ENCODE results near the gene MUCL3. TPM values are rescaled to one million over a fixed set of nuclear protein-coding genes. Genes with fewer than 3 reads are reported as not detected.
"Not testable (repeated sequence)": the region's sequence is repeated elsewhere in the genome, so short reads cannot be mapped to it uniquely, and the experiment has no call there.

Gene MUCL3
- total and polyA plus RNA-seq, 2 donors, result 0.02 to 0.05 TPM

GRCh38 chr6:30917487-30917886 is 23.3 kb upstream of the MUCL3 start:
- Histone ChIP-seq H3K9me3 (ENCODE audit: control insufficient read depth in 2 of 2, insufficient read depth in 1 of 2, low read length in 1 of 2) (no peaks in the 10 kb centered on the region), H3K4me1 (ENCODE audit: control insufficient read depth in 2 of 2, insufficient read depth in 2 of 2, low read length in 2 of 2) (peaks cover 7 to 26% of the 10 kb centered on the region in 2 donors), H3K36me3 (ENCODE audit: control insufficient read depth in 2 of 2, insufficient read depth in 2 of 2, low read length in 1 of 2) (peaks cover 36 to 64% of the 10 kb centered on the region in 2 donors), H3K27ac (ENCODE audit: low read depth in 1 of 2, low read length in 1 of 2) (no peak overlapping the region), H3K4me3 (ENCODE audit: low read length in 2 of 2) (no peak overlapping the region), H3K27me3 (ENCODE audit: control insufficient read depth in 2 of 2, insufficient read depth in 1 of 2, low read length in 1 of 2) (no peaks in the 10 kb centered on the region)
- 98% methylated on average over 8 of the region's 8 CpGs for WGBS
- DNase-seq (ENCODE audit: low read depth in 6 of 9, low spot score in 9 of 9), result no peak

GRCh38 chr6:30918670-30919069 is 22.1 kb upstream of the MUCL3 start:
- peaks cover 5 to 19% of the 10 kb centered on the region in 2 donors for H3K4me1 ChIP-seq (ENCODE audit: control insufficient read depth in 2 of 2, insufficient read depth in 2 of 2, low read length in 2 of 2)
- 89% methylated on average over 8 of the region's 8 CpGs for WGBS
- DNase-seq (ENCODE audit: low read depth in 6 of 9, low spot score in 9 of 9), result no peak
- no peaks in the 10 kb centered on the region for H3K27me3 ChIP-seq (ENCODE audit: control insufficient read depth in 2 of 2, insufficient read depth in 1 of 2, low read length in 1 of 2)
- H3K4me3 ChIP-seq (ENCODE audit: low read length in 2 of 2), result no peak overlapping the region
- no peak overlapping the region for H3K27ac ChIP-seq (ENCODE audit: low read depth in 1 of 2, low read length in 1 of 2)
- peaks cover 48 to 75% of the 10 kb centered on the region in 2 donors for H3K36me3 ChIP-seq (ENCODE audit: control insufficient read depth in 2 of 2, insufficient read depth in 2 of 2, low read length in 1 of 2)
- H3K9me3 ChIP-seq (ENCODE audit: control insufficient read depth in 2 of 2, insufficient read depth in 1 of 2, low read length in 1 of 2), result no peaks in the 10 kb centered on the region

GRCh38 chr6:30922447-30922852 is 18.3 kb upstream of the MUCL3 start:
- Histone ChIP-seq H3K9me3 (ENCODE audit: control insufficient read depth in 2 of 2, insufficient read depth in 1 of 2, low read length in 1 of 2) (no peaks in the 10 kb centered on the region), H3K4me3 (ENCODE audit: low read length in 2 of 2) (no peak overlapping the region), H3K4me1 (ENCODE audit: control insufficient read depth in 2 of 2, insufficient read depth in 2 of 2, low read length in 2 of 2) (no peaks in the 10 kb centered on the region), H3K36me3 (ENCODE audit: control insufficient read depth in 2 of 2, insufficient read depth in 2 of 2, low read length in 1 of 2) (peaks cover 68 to 79% of the 10 kb centered on the region in 2 donors), H3K27me3 (ENCODE audit: control insufficient read depth in 2 of 2, insufficient read depth in 1 of 2, low read length in 1 of 2) (no peaks in the 10 kb centered on the region), H3K27ac (ENCODE audit: low read depth in 1 of 2, low read length in 1 of 2) (no peak overlapping the region)
- DNase-seq (ENCODE audit: low read depth in 6 of 9, low spot score in 9 of 9), result no peak
- 97% methylated on average over 7 of the region's 7 CpGs for WGBS

GRCh38 chr6:30924040-30924627 is 16.6 kb upstream of the MUCL3 start:
- not testable (repeated sequence) for H3K27me3 ChIP-seq (ENCODE audit: control insufficient read depth in 2 of 2, insufficient read depth in 1 of 2, low read length in 1 of 2); H3K4me3 ChIP-seq (ENCODE audit: low read length in 2 of 2); DNase-seq (ENCODE audit: low read depth in 6 of 9, low spot score in 9 of 9); H3K4me1 ChIP-seq (ENCODE audit: control insufficient read depth in 2 of 2, insufficient read depth in 2 of 2, low read length in 2 of 2); H3K27ac ChIP-seq (ENCODE audit: low read depth in 1 of 2, low read length in 1 of 2)
- WGBS, result 96% methylated on average over 9 of the region's 9 CpGs
- peaks cover 0 to 10% of the 10 kb centered on the region in 2 donors for H3K9me3 ChIP-seq (ENCODE audit: control insufficient read depth in 2 of 2, insufficient read depth in 1 of 2, low read length in 1 of 2)
- H3K36me3 ChIP-seq (ENCODE audit: control insufficient read depth in 2 of 2, insufficient read depth in 2 of 2, low read length in 1 of 2), result peaks cover 65 to 67% of the 10 kb centered on the region in 2 donors

GRCh38 chr6:30926644-30927043 is 14.1 kb upstream of the MUCL3 start:
- peaks cover 0 to under 1% of the 10 kb centered on the region in 2 donors for H3K27me3 ChIP-seq (ENCODE audit: control insufficient read depth in 2 of 2, insufficient read depth in 1 of 2, low read length in 1 of 2)
- peaks cover 0 to 11% of the 10 kb centered on the region in 2 donors for H3K9me3 ChIP-seq (ENCODE audit: control insufficient read depth in 2 of 2, insufficient read depth in 1 of 2, low read length in 1 of 2)
- no peak for DNase-seq (ENCODE audit: low read depth in 6 of 9, low spot score in 9 of 9)
- H3K4me1 ChIP-seq (ENCODE audit: control insufficient read depth in 2 of 2, insufficient read depth in 2 of 2, low read length in 2 of 2), result no peaks in the 10 kb centered on the region
- no peak overlapping the region for H3K27ac ChIP-seq (ENCODE audit: low read depth in 1 of 2, low read length in 1 of 2)
- WGBS, result 98% methylated on average over 4 of the region's 4 CpGs
- peaks cover 42 to 45% of the 10 kb centered on the region in 2 donors for H3K36me3 ChIP-seq (ENCODE audit: control insufficient read depth in 2 of 2, insufficient read depth in 2 of 2, low read length in 1 of 2)
- H3K4me3 ChIP-seq (ENCODE audit: low read length in 2 of 2), result no peak overlapping the region

GRCh38 chr6:30927080-30927479 is 13.7 kb upstream of the MUCL3 start:
- H3K27ac ChIP-seq (ENCODE audit: low read depth in 1 of 2, low read length in 1 of 2); H3K4me3 ChIP-seq (ENCODE audit: low read length in 2 of 2); H3K4me1 ChIP-seq (ENCODE audit: control insufficient read depth in 2 of 2, insufficient read depth in 2 of 2, low read length in 2 of 2); H3K27me3 ChIP-seq (ENCODE audit: control insufficient read depth in 2 of 2, insufficient read depth in 1 of 2, low read length in 1 of 2); DNase-seq (ENCODE audit: low read depth in 6 of 9, low spot score in 9 of 9): not testable (repeated sequence)
- WGBS, result 96% methylated on average over 3 of the region's 3 CpGs
- H3K36me3 ChIP-seq (ENCODE audit: control insufficient read depth in 2 of 2, insufficient read depth in 2 of 2, low read length in 1 of 2), result peaks cover 38 to 41% of the 10 kb centered on the region in 2 donors
- peaks cover 0 to 11% of the 10 kb centered on the region in 2 donors for H3K9me3 ChIP-seq (ENCODE audit: control insufficient read depth in 2 of 2, insufficient read depth in 1 of 2, low read length in 1 of 2)

- DNase-seq (ENCODE audit: low read depth in 6 of 9, low spot score in 9 of 9), result no peak
- Histone ChIP-seq H3K4me3 (ENCODE audit: low read length in 2 of 2) (no peak overlapping the region), H3K27me3 (ENCODE audit: control insufficient read depth in 2 of 2, insufficient read depth in 1 of 2, low read length in 1 of 2) (peaks cover 0 to 8% of the 10 kb centered on the region in 2 donors), H3K9me3 (ENCODE audit: control insufficient read depth in 2 of 2, insufficient read depth in 1 of 2, low read length in 1 of 2) (peaks cover 0 to 11% of the 10 kb centered on the region in 2 donors), H3K36me3 (ENCODE audit: control insufficient read depth in 2 of 2, insufficient read depth in 2 of 2, low read length in 1 of 2) (peaks cover 23 to 25% of the 10 kb centered on the region in 2 donors), H3K4me1 (ENCODE audit: control insufficient read depth in 2 of 2, insufficient read depth in 2 of 2, low read length in 2 of 2) (no peaks in the 10 kb centered on the region), H3K27ac (ENCODE audit: low read depth in 1 of 2, low read length in 1 of 2) (no peak overlapping the region)
- 85% methylated on average over 3 of the region's 3 CpGs for WGBS
Observed at GRCh38 chr6:30928677-30929076, 12.1 kb upstream of the MUCL3 start.

- H3K9me3 ChIP-seq (ENCODE audit: control insufficient read depth in 2 of 2, insufficient read depth in 1 of 2, low read length in 1 of 2), result peaks cover 0 to 11% of the 10 kb centered on the region in 2 donors
- peaks cover 0 to 14% of the 10 kb centered on the region in 2 donors for H3K27me3 ChIP-seq (ENCODE audit: control insufficient read depth in 2 of 2, insufficient read depth in 1 of 2, low read length in 1 of 2)
- peaks cover 15 to 17% of the 10 kb centered on the region in 2 donors for H3K36me3 ChIP-seq (ENCODE audit: control insufficient read depth in 2 of 2, insufficient read depth in 2 of 2, low read length in 1 of 2)
- no peak overlapping the region for H3K27ac ChIP-seq (ENCODE audit: low read depth in 1 of 2, low read length in 1 of 2)
- WGBS, result 98% methylated on average over 4 of the region's 4 CpGs
- no peaks in the 10 kb centered on the region for H3K4me1 ChIP-seq (ENCODE audit: control insufficient read depth in 2 of 2, insufficient read depth in 2 of 2, low read length in 2 of 2)
- no peak for DNase-seq (ENCODE audit: low read depth in 6 of 9, low spot score in 9 of 9)
- H3K4me3 ChIP-seq (ENCODE audit: low read length in 2 of 2), result no peak overlapping the region
Observed at GRCh38 chr6:30930506-30930905, 10.3 kb upstream of the MUCL3 start.

GRCh38 chr6:30931272-30931671 is 9.5 kb upstream of the MUCL3 start:
- peaks cover 8 to 9% of the 10 kb centered on the region in 2 donors for H3K36me3 ChIP-seq (ENCODE audit: control insufficient read depth in 2 of 2, insufficient read depth in 2 of 2, low read length in 1 of 2)
- peaks cover 0 to 11% of the 10 kb centered on the region in 2 donors for H3K9me3 ChIP-seq (ENCODE audit: control insufficient read depth in 2 of 2, insufficient read depth in 1 of 2, low read length in 1 of 2)
- no peaks in the 10 kb centered on the region for H3K4me1 ChIP-seq (ENCODE audit: control insufficient read depth in 2 of 2, insufficient read depth in 2 of 2, low read length in 2 of 2)
- 82% methylated on average over 8 of the region's 8 CpGs for WGBS
- H3K4me3 ChIP-seq (ENCODE audit: low read length in 2 of 2), result no peak overlapping the region
- DNase-seq (ENCODE audit: low read depth in 6 of 9, low spot score in 9 of 9), result no peak
- H3K27me3 ChIP-seq (ENCODE audit: control insufficient read depth in 2 of 2, insufficient read depth in 1 of 2, low read length in 1 of 2), result peaks cover 0 to 17% of the 10 kb centered on the region in 2 donors
- no peak overlapping the region for H3K27ac ChIP-seq (ENCODE audit: low read depth in 1 of 2, low read length in 1 of 2)
